Measurements from ENCODE around the gene PLXNC1.

GRCh38 chr12:94198872-94199271 lies 50.5 kb downstream of the PLXNC1 start:
- TF ChIP-seq GABPA (IDR thresholded peaks at IDR 0.05; ENCODE audit: low read depth) (no peak), POLR2AphosphoS5 (IDR thresholded peaks at IDR 0.05; ENCODE audit: low read depth) (no peak), CTCF (IDR thresholded peaks at IDR 0.05; ENCODE audit: insufficient read depth, low read length) (no peak), REST (IDR thresholded peaks at IDR 0.05; ENCODE audit: insufficient replicate concordance, low read depth) (no peak), SPI1 (IDR thresholded peaks at IDR 0.05; ENCODE audit: borderline replicate concordance, low read depth) (no peak)

All from HL-60 (cell line).